Erythroblast (primary cell): Measurements from ENCODE around the gene DDB1.

Experiments used
- GATA1 ChIP-seq: IDR thresholded peaks from 2 replicates; pipeline ENCODE4 v1.6.1; 2011; ENCODE audit warnings: low read depth, mild to moderate bottlenecking, control low read depth, low read length, moderate library complexity
- POLR2A ChIP-seq: IDR thresholded peaks from 2 replicates; pipeline ENCODE4 v1.6.1; 2011; ENCODE audit warnings: mild to moderate bottlenecking, low read length

DNA sequence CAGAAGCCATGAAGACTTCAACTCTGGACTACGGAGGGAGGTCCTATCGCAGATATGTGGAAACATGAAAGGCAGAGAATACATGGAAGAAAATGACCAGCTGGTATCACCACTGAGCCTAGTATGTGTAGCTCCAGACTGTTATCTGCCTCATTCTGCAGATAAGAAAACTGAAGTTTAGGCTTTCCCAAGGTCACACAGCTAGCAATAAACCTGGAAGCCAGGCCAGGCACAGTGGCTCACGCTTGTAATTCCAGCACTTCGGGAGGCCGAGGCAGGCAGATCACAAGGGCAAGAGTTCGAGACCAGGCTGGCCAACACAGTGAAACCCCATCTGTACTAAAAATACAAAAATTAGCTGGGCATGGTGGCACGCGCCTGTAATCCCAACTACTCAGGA lies 22.2 kb downstream of the DDB1 start:
- TF ChIP-seq POLR2A (no peak), GATA1 (no peak)
